Hindlimb muscle (tissue), 1 donor: ENCODE data around the gene KCTD20. TPM values are rescaled to one million over a fixed set of nuclear protein-coding genes. Genes with fewer than 3 reads are reported as not detected.

Experiments
- DNase-seq: peaks from one replicate; pipeline ENCODE4 v3.0.0-alpha.2; 2013
- polyA plus RNA-seq: library from polyadenylated mRNA; unstranded; fragments of 120-200 nt; gene quantifications from one replicate; pipeline ENCODE4 v1.2.1, GENCODE V29; 2013; ENCODE audit not compliant: insufficient read length

Gene KCTD20
- polyA plus RNA-seq, 1 donor = 38.9 TPM

GRCh38 chr6:36495086-36495485 is 52.3 kb downstream of the KCTD20 start:
- DNase-seq = no peak

- DNase-seq = no peak
These were observed 57.1 kb downstream of the KCTD20 start for GRCh38 chr6:36499918-36500317.

GRCh38 chr6:36501686-36502085 is 58.9 kb downstream of the KCTD20 start:
- no peak for DNase-seq

GRCh38 chr6:36504181-36504580 is 61.4 kb downstream of the KCTD20 start:
- DNase-seq = no peak

- no peak for DNase-seq
These were observed 62.2 kb downstream of the KCTD20 start for GRCh38 chr6:36504982-36505381.

- no peak for DNase-seq
These were observed 63.1 kb downstream of the KCTD20 start for GRCh38 chr6:36505744-36506534.

- DNase-seq = no peak
These were observed 63.8 kb downstream of the KCTD20 start for GRCh38 chr6:36506611-36507010.

GRCh38 chr6:36508532-36508931 is 65.7 kb downstream of the KCTD20 start:
- DNase-seq = no peak

GRCh38 chr6:36510365-36510764 is 67.6 kb downstream of the KCTD20 start:
- no peak for DNase-seq

GRCh38 chr6:36514554-36515456 is 72.0 kb downstream of the KCTD20 start:
- DNase-seq = no peak

GRCh38 chr6:36515844-36516243 is 73.0 kb downstream of the KCTD20 start:
- DNase-seq = no peak

- no peak for DNase-seq
These were observed 73.8 kb downstream of the KCTD20 start for GRCh38 chr6:36516559-36516958.

GRCh38 chr6:36516988-36517387 is 74.2 kb downstream of the KCTD20 start:
- no peak for DNase-seq

- DNase-seq = no peak
These were observed 74.6 kb downstream of the KCTD20 start for GRCh38 chr6:36517408-36517807.

GRCh38 chr6:36519352-36519751 is 76.6 kb downstream of the KCTD20 start:
- no peak for DNase-seq

GRCh38 chr6:36523451-36523850 is 80.7 kb downstream of the KCTD20 start:
- no peak for DNase-seq

- DNase-seq = no peak
These were observed 81.2 kb downstream of the KCTD20 start for GRCh38 chr6:36523936-36524499.

- DNase-seq = no peak
These were observed 82.1 kb downstream of the KCTD20 start for GRCh38 chr6:36524871-36525270.

GRCh38 chr6:36525346-36525745 is 82.5 kb downstream of the KCTD20 start:
- DNase-seq = no peak

GRCh38 chr6:36526066-36526465 is 83.3 kb downstream of the KCTD20 start:
- DNase-seq = no peak

GRCh38 chr6:36533321-36533720 is 90.5 kb downstream of the KCTD20 start:
- no peak for DNase-seq

- DNase-seq = no peak
These were observed 94.2 kb downstream of the KCTD20 start for GRCh38 chr6:36536873-36537547.
